COR-L47 (cell line): ENCODE data around the gene CNGA3.
A peak's percentile ranks its signal among the peaks of the same experiment; 100 is the strongest.

Experiments used
- DNase-seq: peaks from one replicate; lab custom pipeline; 2025; lab: John Stamatoyannopoulos, UW

Gene CNGA3

GRCh38 chr2:98329549-98329948 is 16.7 kb upstream of the CNGA3 start:
- DNase-seq = no peak

- no peak for DNase-seq
Observed at GRCh38 chr2:98332989-98333388, 13.3 kb upstream of the CNGA3 start.

- no peak for DNase-seq
Observed at GRCh38 chr2:98333922-98334321, 12.3 kb upstream of the CNGA3 start.

GRCh38 chr2:98334439-98335078 is 11.7 kb upstream of the CNGA3 start:
- DNase-seq = peak; percentile 26

GRCh38 chr2:98335271-98335670 is 11.0 kb upstream of the CNGA3 start:
- no peak for DNase-seq

- DNase-seq = no peak
Observed at GRCh38 chr2:98341241-98341640, 5.0 kb upstream of the CNGA3 start.

- DNase-seq = no peak
Observed at GRCh38 chr2:98343285-98343684, 3.0 kb upstream of the CNGA3 start.

- DNase-seq = no peak
Observed at GRCh38 chr2:98347298-98348065, 1.2 kb downstream of the CNGA3 start.

- peak; percentile 67 for DNase-seq
Observed at GRCh38 chr2:98348066-98348561, 1.9 kb downstream of the CNGA3 start.

- no peak for DNase-seq
Observed at GRCh38 chr2:98350411-98350810, 4.2 kb downstream of the CNGA3 start.

- DNase-seq = no peak
Observed at GRCh38 chr2:98355881-98356280, 9.6 kb downstream of the CNGA3 start.

- DNase-seq = no peak
Observed at GRCh38 chr2:98356729-98357128, 10.5 kb downstream of the CNGA3 start.

GRCh38 chr2:98357849-98358248 is 11.6 kb downstream of the CNGA3 start:
- no peak for DNase-seq

GRCh38 chr2:98359986-98360385 is 13.7 kb downstream of the CNGA3 start:
- no peak for DNase-seq

- DNase-seq = no peak
Observed at GRCh38 chr2:98367721-98368120, 21.5 kb downstream of the CNGA3 start.

GRCh38 chr2:98369710-98370239 is 23.5 kb downstream of the CNGA3 start:
- no peak for DNase-seq

- no peak for DNase-seq
Observed at GRCh38 chr2:98372121-98372520, 25.9 kb downstream of the CNGA3 start.

- no peak for DNase-seq
Observed at GRCh38 chr2:98372579-98372978, 26.3 kb downstream of the CNGA3 start.

- DNase-seq = no peak
Observed at GRCh38 chr2:98374286-98374685, 28.0 kb downstream of the CNGA3 start.

GRCh38 chr2:98374958-98375570 is 28.8 kb downstream of the CNGA3 start:
- DNase-seq = no peak

- no peak for DNase-seq
Observed at GRCh38 chr2:98376301-98376910, 30.1 kb downstream of the CNGA3 start.

GRCh38 chr2:98376996-98377395 is 30.7 kb downstream of the CNGA3 start:
- no peak for DNase-seq
